ENCODE results near the gene MRO.

MRO gene

DNA sequence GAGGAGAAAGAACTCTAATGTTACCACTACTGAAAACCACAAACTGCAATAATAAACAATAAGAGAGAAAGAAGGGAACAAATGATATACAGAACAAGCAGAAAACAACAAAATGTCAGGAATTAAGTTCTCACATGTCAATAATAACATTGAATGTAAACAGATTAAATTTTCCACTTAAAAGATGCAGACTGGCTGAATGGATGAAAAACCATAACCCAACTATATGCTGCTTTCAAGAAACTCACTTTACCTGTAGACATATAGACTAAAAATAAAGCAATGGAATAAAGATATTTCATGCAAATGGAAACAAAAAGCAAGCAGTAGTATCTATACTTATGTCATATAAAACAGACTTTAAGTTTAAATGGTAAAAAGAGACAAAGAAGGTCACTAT, 50.4 kb downstream of the MRO start:
- Histone ChIP-seq H3K79me2 (ENCODE audit: control insufficient read depth, insufficient read depth, low read length, unreplicated experiment) (no peaks in the 10 kb centered on the region), H3K36me3 (ENCODE audit: insufficient read depth, low read length) (no peaks in the 10 kb centered on the region), H3K4me1 (ENCODE audit: control insufficient read depth, insufficient read depth, low read length, unreplicated experiment) (no peaks in the 10 kb centered on the region), H3K27me3 (ENCODE audit: insufficient read depth, low read length) (peaks cover 3% of the 10 kb centered on the region), H3K27ac (ENCODE audit: low read depth, low read length) (no peak overlapping the region), H3K4me3 (ENCODE audit: low read depth, low read length) (no peak overlapping the region), H2AFZ (ENCODE audit: low read length, unreplicated experiment) (no peak overlapping the region)

DNA sequence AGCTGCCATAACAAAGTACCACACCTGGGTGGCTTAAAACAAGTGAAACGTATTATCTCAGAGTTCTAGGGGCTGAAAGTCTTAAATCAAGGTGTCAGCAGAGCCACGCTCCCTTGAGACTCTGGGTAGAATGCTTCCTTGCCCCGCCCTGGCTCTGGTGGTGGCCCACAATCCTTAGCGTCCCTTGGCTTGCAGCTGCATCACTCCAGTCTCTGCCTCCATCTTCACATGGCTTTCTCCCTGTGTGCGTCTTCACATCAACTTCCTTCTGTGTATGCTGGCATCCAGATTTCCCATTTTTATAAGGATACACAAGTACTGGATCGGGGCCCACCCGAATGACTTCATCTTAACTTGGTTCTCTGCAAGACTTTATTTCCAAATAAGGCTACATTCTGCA, 62.5 kb downstream of the MRO start:
- Histone ChIP-seq H3K4me3 (ENCODE audit: low read depth, low read length) (no peak overlapping the region), H2AFZ (ENCODE audit: low read length, unreplicated experiment) (no peak overlapping the region), H3K4me1 (ENCODE audit: control insufficient read depth, insufficient read depth, low read length, unreplicated experiment) (no peaks in the 10 kb centered on the region), H3K79me2 (ENCODE audit: control insufficient read depth, insufficient read depth, low read length, unreplicated experiment) (no peaks in the 10 kb centered on the region), H3K36me3 (ENCODE audit: insufficient read depth, low read length) (no peaks in the 10 kb centered on the region), H3K27ac (ENCODE audit: low read depth, low read length) (no peak overlapping the region), H3K27me3 (ENCODE audit: insufficient read depth, low read length) (peaks cover 34% of the 10 kb centered on the region)

- Histone ChIP-seq H2AFZ (ENCODE audit: low read length, unreplicated experiment) (no peak overlapping the region), H3K27ac (ENCODE audit: low read depth, low read length) (no peak overlapping the region), H3K4me1 (ENCODE audit: control insufficient read depth, insufficient read depth, low read length, unreplicated experiment) (no peaks in the 10 kb centered on the region), H3K79me2 (ENCODE audit: control insufficient read depth, insufficient read depth, low read length, unreplicated experiment) (no peaks in the 10 kb centered on the region), H3K4me3 (ENCODE audit: low read depth, low read length) (no peak overlapping the region), H3K36me3 (ENCODE audit: insufficient read depth, low read length) (no peaks in the 10 kb centered on the region), H3K27me3 (ENCODE audit: insufficient read depth, low read length) (peaks cover 41% of the 10 kb centered on the region)
Observed at GRCh38 chr18:50754297-50754696, 65.5 kb downstream of the MRO start.

DNA sequence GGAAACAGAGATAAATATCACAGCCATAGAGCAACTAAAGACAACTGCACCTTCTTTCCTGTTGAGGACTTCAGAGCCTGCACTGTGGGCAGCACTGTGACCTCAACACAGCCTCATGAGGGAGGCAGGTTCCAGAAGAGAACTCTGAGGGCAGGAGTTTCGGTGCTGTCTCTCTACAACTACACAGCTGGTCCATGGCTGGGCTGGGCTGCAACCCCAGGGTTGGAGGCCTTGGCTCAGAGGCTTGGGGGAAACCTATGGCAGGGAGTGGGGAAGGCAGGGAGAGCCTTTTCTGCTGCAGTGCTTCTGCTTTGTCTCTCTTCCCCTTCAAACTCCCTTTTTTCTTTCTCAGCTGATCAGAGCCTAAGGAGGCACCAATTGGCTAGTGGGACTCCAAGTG, 66.5 kb downstream of the MRO start:
- Histone ChIP-seq H3K79me2 (ENCODE audit: control insufficient read depth, insufficient read depth, low read length, unreplicated experiment) (no peaks in the 10 kb centered on the region), H3K27ac (ENCODE audit: low read depth, low read length) (no peak overlapping the region), H3K4me1 (ENCODE audit: control insufficient read depth, insufficient read depth, low read length, unreplicated experiment) (no peaks in the 10 kb centered on the region), H3K27me3 (ENCODE audit: insufficient read depth, low read length) (peaks cover 42% of the 10 kb centered on the region), H3K36me3 (ENCODE audit: insufficient read depth, low read length) (no peaks in the 10 kb centered on the region), H3K4me3 (ENCODE audit: low read depth, low read length) (no peak overlapping the region), H2AFZ (ENCODE audit: low read length, unreplicated experiment) (no peak overlapping the region)

DNA sequence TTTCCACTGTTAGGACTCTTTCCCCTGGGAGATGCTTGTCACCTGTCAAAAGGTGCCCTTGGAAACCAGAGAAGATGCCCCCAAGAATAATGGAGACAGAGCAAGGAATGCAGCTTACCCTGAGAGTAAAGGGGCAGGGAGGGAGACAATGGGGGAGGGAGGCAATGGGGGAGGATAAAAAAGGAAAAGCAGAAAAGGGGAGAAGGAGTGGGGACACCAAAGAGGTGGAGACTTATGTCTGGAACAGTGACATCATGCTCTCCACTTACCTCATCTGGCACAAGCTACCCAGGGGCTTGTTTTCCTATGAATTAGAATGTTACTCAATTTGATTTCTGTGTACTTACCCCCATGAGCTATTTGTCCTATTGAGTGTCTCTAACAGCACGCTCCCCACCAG, 67.9 kb downstream of the MRO start:
- Histone ChIP-seq H3K4me1 (ENCODE audit: control insufficient read depth, insufficient read depth, low read length, unreplicated experiment) (no peaks in the 10 kb centered on the region), H3K27me3 (ENCODE audit: insufficient read depth, low read length) (peaks cover 46% of the 10 kb centered on the region), H2AFZ (ENCODE audit: low read length, unreplicated experiment) (no peak overlapping the region), H3K27ac (ENCODE audit: low read depth, low read length) (no peak overlapping the region), H3K79me2 (ENCODE audit: control insufficient read depth, insufficient read depth, low read length, unreplicated experiment) (no peaks in the 10 kb centered on the region), H3K4me3 (ENCODE audit: low read depth, low read length) (no peak overlapping the region), H3K36me3 (ENCODE audit: insufficient read depth, low read length) (no peaks in the 10 kb centered on the region)

GRCh38 chr18:50751490-50751889, 68.3 kb downstream of the MRO start:
- no peaks in the 10 kb centered on the region for H3K36me3 ChIP-seq (ENCODE audit: insufficient read depth, low read length)
- peaks cover 46% of the 10 kb centered on the region for H3K27me3 ChIP-seq (ENCODE audit: insufficient read depth, low read length)
- H3K4me3 ChIP-seq (ENCODE audit: low read depth, low read length), result no peak overlapping the region
- no peaks in the 10 kb centered on the region for H3K4me1 ChIP-seq (ENCODE audit: control insufficient read depth, insufficient read depth, low read length, unreplicated experiment)
- H3K79me2 ChIP-seq (ENCODE audit: control insufficient read depth, insufficient read depth, low read length, unreplicated experiment), result no peaks in the 10 kb centered on the region
- H3K27ac ChIP-seq (ENCODE audit: low read depth, low read length), result no peak overlapping the region
- no peak overlapping the region for H2AFZ ChIP-seq (ENCODE audit: low read length, unreplicated experiment)

DNA sequence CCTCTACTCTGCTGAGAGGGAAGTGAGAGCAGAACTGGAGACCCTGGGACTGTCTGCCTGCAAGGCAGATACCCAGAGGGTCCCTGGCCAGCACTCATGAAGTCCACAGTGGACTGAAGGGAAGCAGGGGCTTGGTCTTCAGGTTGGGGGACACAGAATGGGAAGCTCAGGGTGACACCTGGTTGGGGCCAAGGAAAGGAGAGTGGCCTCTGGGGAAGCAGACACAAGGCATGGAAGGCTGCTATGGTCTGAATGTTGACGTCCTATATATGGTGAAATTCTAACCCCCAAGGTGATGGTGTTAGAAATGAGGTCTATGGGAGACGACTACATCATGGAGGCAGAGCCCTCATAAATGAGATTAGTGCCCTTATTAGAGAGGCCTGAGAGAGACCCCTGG, 69.3 kb downstream of the MRO start:
- Histone ChIP-seq H3K27me3 (ENCODE audit: insufficient read depth, low read length) (peaks cover 51% of the 10 kb centered on the region), H3K27ac (ENCODE audit: low read depth, low read length) (no peak overlapping the region), H2AFZ (ENCODE audit: low read length, unreplicated experiment) (no peak overlapping the region), H3K79me2 (ENCODE audit: control insufficient read depth, insufficient read depth, low read length, unreplicated experiment) (no peaks in the 10 kb centered on the region), H3K4me3 (ENCODE audit: low read depth, low read length) (no peak overlapping the region), H3K4me1 (ENCODE audit: control insufficient read depth, insufficient read depth, low read length, unreplicated experiment) (no peaks in the 10 kb centered on the region), H3K36me3 (ENCODE audit: insufficient read depth, low read length) (no peaks in the 10 kb centered on the region)

GRCh38 chr18:50749945-50750344, 69.9 kb downstream of the MRO start:
- Histone ChIP-seq H3K27ac (ENCODE audit: low read depth, low read length) (no peak overlapping the region), H3K4me3 (ENCODE audit: low read depth, low read length) (no peak overlapping the region), H3K4me1 (ENCODE audit: control insufficient read depth, insufficient read depth, low read length, unreplicated experiment) (no peaks in the 10 kb centered on the region), H3K36me3 (ENCODE audit: insufficient read depth, low read length) (no peaks in the 10 kb centered on the region), H2AFZ (ENCODE audit: low read length, unreplicated experiment) (no peak overlapping the region), H3K79me2 (ENCODE audit: control insufficient read depth, insufficient read depth, low read length, unreplicated experiment) (no peaks in the 10 kb centered on the region), H3K27me3 (ENCODE audit: insufficient read depth, low read length) (peaks cover 50% of the 10 kb centered on the region)

DNA sequence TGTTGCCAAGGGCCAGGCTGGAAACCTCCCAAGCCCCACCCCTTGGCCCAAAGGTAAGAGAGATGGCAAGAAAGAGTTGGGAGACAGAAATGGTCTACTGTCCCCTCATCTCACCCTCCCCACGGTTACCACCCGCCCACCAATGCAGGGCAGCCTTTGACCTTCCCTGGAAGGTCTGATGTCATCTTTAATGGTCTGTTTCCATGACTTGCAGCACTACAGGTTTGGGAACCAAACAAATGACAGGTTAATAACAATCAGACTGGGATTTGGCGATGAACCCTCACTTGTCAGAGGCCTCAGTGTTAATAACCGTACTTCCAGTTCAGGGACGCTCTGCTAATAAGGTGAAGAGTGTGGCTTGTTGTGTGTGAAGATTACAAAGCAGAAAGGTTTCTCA, 70.4 kb downstream of the MRO start:
- H3K79me2 ChIP-seq (ENCODE audit: control insufficient read depth, insufficient read depth, low read length, unreplicated experiment), result no peaks in the 10 kb centered on the region
- no peaks in the 10 kb centered on the region for H3K36me3 ChIP-seq (ENCODE audit: insufficient read depth, low read length)
- no peak overlapping the region for H2AFZ ChIP-seq (ENCODE audit: low read length, unreplicated experiment)
- H3K27me3 ChIP-seq (ENCODE audit: insufficient read depth, low read length), result peaks cover 53% of the 10 kb centered on the region
- H3K4me1 ChIP-seq (ENCODE audit: control insufficient read depth, insufficient read depth, low read length, unreplicated experiment), result no peaks in the 10 kb centered on the region
- H3K27ac ChIP-seq (ENCODE audit: low read depth, low read length), result no peak overlapping the region
- no peak overlapping the region for H3K4me3 ChIP-seq (ENCODE audit: low read depth, low read length)

DNA sequence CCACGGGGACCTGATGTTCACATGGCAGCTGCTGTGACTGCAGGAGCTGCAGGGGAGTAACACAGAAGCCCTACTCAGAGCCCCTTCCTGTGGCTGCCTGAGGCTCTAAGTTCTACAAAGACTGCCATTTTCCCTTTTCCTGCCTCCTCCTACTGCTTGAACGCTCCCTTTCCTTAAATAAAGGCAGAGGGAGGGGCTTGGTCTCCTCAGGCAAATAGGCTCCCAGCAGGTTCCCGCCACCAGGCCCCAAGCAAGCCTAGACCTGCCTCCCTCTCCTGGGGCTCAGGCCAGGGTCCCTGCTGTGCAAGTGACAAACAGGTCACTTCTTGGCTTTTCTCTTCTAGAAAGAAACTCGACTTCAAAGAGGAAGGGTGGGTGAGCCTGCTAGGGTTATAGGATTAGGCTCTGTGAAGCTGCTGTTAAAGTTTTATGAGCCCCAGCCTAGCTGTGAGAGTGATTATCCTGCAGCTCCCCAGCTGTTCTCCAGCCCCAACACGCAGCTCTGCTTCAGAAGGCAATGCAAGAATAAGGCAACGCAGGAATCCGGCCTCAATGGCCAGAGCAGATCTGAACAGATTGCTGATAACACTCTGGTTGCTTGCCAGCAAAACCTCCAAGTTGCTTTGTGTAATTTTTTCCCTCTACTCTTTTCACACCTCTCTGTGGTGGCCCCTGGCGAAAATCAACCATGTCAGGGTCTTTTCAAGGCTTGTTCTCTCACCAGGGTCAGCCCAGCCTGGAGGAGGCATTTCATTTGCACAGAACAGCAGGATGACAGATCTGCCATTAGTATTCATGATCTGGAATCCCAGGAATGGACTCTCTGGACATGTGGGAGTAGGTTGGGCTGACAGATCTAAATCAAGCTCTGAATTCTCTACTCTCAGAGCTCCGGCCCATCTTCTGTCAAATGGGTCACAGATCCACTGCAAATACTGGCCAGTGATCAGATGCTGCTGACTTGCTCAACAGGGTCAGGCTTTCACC, 71.3 kb downstream of the MRO start:
- no peaks in the 10 kb centered on the region for H3K4me1 ChIP-seq (ENCODE audit: control insufficient read depth, insufficient read depth, low read length, unreplicated experiment)
- no peak overlapping the region for H3K27ac ChIP-seq (ENCODE audit: low read depth, low read length)
- H3K27me3 ChIP-seq (ENCODE audit: insufficient read depth, low read length), result peaks cover 55% of the 10 kb centered on the region
- no peak overlapping the region for H3K4me3 ChIP-seq (ENCODE audit: low read depth, low read length)
- H3K36me3 ChIP-seq (ENCODE audit: insufficient read depth, low read length), result no peaks in the 10 kb centered on the region
- no peak overlapping the region for H2AFZ ChIP-seq (ENCODE audit: low read length, unreplicated experiment)
- no peaks in the 10 kb centered on the region for H3K79me2 ChIP-seq (ENCODE audit: control insufficient read depth, insufficient read depth, low read length, unreplicated experiment)

DNA sequence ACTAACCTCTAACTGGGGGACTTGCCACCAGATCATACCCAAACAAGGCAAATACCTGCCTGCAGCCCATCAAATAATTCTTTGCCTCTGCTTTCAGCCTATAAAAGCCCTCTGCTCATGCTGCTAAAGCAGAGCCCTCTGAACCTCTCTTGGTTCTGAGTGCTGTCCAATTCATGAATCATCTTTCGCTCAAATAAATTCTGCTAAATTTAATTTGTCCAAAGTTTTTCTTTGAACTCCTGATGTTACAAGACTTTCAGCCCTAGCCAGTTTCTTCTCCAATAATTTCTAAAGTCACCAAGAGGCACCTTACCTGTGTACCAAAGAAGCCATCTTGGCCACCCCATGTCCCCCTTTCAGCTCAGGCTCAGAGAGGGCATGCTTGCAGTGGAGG, 72.0 kb downstream of the MRO start:
- H3K4me3 ChIP-seq (ENCODE audit: low read depth, low read length), result no peak overlapping the region
- no peak overlapping the region for H3K27ac ChIP-seq (ENCODE audit: low read depth, low read length)
- no peaks in the 10 kb centered on the region for H3K4me1 ChIP-seq (ENCODE audit: control insufficient read depth, insufficient read depth, low read length, unreplicated experiment)
- H3K36me3 ChIP-seq (ENCODE audit: insufficient read depth, low read length), result no peaks in the 10 kb centered on the region
- no peak overlapping the region for H2AFZ ChIP-seq (ENCODE audit: low read length, unreplicated experiment)
- H3K27me3 ChIP-seq (ENCODE audit: insufficient read depth, low read length), result peaks cover 62% of the 10 kb centered on the region
- H3K79me2 ChIP-seq (ENCODE audit: control insufficient read depth, insufficient read depth, low read length, unreplicated experiment), result no peaks in the 10 kb centered on the region
